ENCODE results near the gene RALB. TPM values are rescaled to one million over a fixed set of nuclear protein-coding genes. Genes with fewer than 3 reads are reported as not detected.

Gene RALB
- total and polyA plus RNA-seq, 2 of the 8 experiments (the other 6 are each of a cell fraction or from before 2014, with no cell fraction given): 12.0 to 16.6 TPM

DNA sequence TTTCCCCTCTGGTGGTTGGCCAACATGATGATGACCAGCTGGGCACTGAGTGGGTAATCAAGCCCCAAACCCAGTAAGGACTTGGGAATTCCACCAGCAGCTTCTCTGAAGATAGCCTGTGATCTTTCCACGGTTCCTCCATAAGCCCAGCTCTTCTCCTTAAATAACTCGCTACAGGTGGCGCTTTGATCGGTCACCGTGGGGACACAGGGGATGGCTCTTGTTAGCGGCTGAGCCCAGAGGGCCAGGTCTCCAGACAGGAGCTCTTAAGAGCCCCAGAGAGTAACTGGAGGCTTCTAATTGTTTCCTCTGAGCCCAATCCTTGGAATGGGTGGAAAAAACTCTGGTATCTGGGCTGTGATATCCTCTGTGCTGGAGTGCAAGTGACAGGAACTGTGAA, 79.7 kb downstream of the RALB start:
- no peak overlapping the region for H2AK5ac ChIP-seq (ENCODE audit: low read depth, low read length)
- H4K91ac ChIP-seq (replicated peaks; ENCODE audit: insufficient read length, low read length): no peak overlapping the region
- ChIA-PET CTCF (ENCODE audit: partially characterized antibody) (interaction anchor here (0.7 to 5.6 kb wide), 8 partner anchors 11 to 338 kb away, joined by 3 to 27 read pairs (median 4); no protein-coding TSS in a partner anchor), POLR2A (ENCODE audit: partially characterized antibody) (no interaction called here)
- no peak overlapping the region for H3K23ac ChIP-seq (ENCODE audit: insufficient read length)
- H3K4ac ChIP-seq (replicated peaks; ENCODE audit: insufficient read length, low read depth, low read length): no peak overlapping the region
- FAIRE-seq (no peak), DNase-seq (ENCODE audit: low read depth in 1 of 2, low spot score in 2 of 2) (no peak)
- no peak overlapping the region for H2BK120ac ChIP-seq (replicated peaks; ENCODE audit: low read depth, low read length)
- no peak overlapping the region for H2BK5ac ChIP-seq (ENCODE audit: low read depth, low read length)
- no peak overlapping the region for H2BK20ac ChIP-seq (ENCODE audit: low read length)
- H3K79me2 ChIP-seq (ENCODE audit: control insufficient read depth in 1 of 2, insufficient read depth in 2 of 2, low read length in 2 of 2): no peaks in the 10 kb centered on the region
- H4K8ac ChIP-seq (ENCODE audit: extremely low read depth, insufficient read depth, low read length): no peak overlapping the region
- H3K18ac ChIP-seq (ENCODE audit: extremely low read depth, low read length): no peak overlapping the region
- 0 out of 2 replicates have a peak, but pooled peaks cover 2% of the 10 kb centered on the region for H3K23me2 ChIP-seq (ENCODE audit: low read depth, low read length)
- H3K27me3 ChIP-seq (replicated peaks in 1 of 4; ENCODE audit: control insufficient read depth in 3 of 4, extremely low read depth in 1 of 4, insufficient read depth in 3 of 4, low read length in 3 of 4): peaks cover 0 to 4% (median 0%) of the 10 kb centered on the region in 4 experiments; a peak in 4 of 7 replicates
- no peak overlapping the region for H3K9ac ChIP-seq (replicated peaks in 1 of 4; ENCODE audit: extremely low read depth in 1 of 4, low read depth in 3 of 4, low read length in 3 of 4)
- no peak overlapping the region for H2BK12ac ChIP-seq (ENCODE audit: low read depth, low read length)
- H3K4me3 ChIP-seq (ENCODE audit: extremely low read depth in 1 of 4, insufficient read depth in 2 of 4, low read depth in 3 of 4, low read length in 4 of 4): no peak overlapping the region
- H3K36me3 ChIP-seq (ENCODE audit: control insufficient read depth in 2 of 4, insufficient read depth in 4 of 4, low read length in 3 of 4): no peaks in the 10 kb centered on the region
- no peak overlapping the region for H3K14ac ChIP-seq (ENCODE audit: insufficient read length)
- H4K20me1 ChIP-seq (replicated peaks in 1 of 2; ENCODE audit: control insufficient read depth in 1 of 2, insufficient read depth in 2 of 2, low read length in 2 of 2): no peaks in the 10 kb centered on the region
- no peak overlapping the region for H2AFZ ChIP-seq (ENCODE audit: low read length)
- H3K56ac ChIP-seq (replicated peaks; ENCODE audit: insufficient read length, low read depth, low read length): no peak overlapping the region
- no peak overlapping the region for H3K27ac ChIP-seq (ENCODE audit: low read depth, low read length)
- no peaks in the 10 kb centered on the region for H3K79me1 ChIP-seq (ENCODE audit: low read depth, low read length)
- H2BK15ac ChIP-seq (ENCODE audit: low read length): no peak overlapping the region
- H3K9me3 ChIP-seq (ENCODE audit: insufficient read depth in 2 of 2, low read depth in 1 of 2, low read length in 1 of 2): no peaks in the 10 kb centered on the region
- WGBS, 2 experiments (ENCODE audit: extremely low coverage in 1 of 2, insufficient coverage in 1 of 2, insufficient read length in 1 of 2, insufficient replicate concordance in 2 of 2, low coverage in 1 of 2, low lambda C conversion rate in 2 of 2, missing lambda C conversion rate in 1 of 2): 93% methylated on average over 6 of the region's 6 CpGs; no CpG with 5 or more reads in 1 of the 2 experiments
- no peak overlapping the region for H3K4me2 ChIP-seq (ENCODE audit: insufficient read depth in 1 of 2, low read depth in 2 of 2, low read length in 2 of 2)
- no peak overlapping the region for H4K5ac ChIP-seq (ENCODE audit: insufficient read length, low read depth, low read length)
- H3K4me1 ChIP-seq (replicated peaks in 1 of 4; ENCODE audit: control insufficient read depth in 3 of 4, insufficient read depth in 4 of 4, low read length in 3 of 4): no peaks in the 10 kb centered on the region; a peak in 1 of 7 replicates
- no peak for TF ChIP-seq TAF7 (optimal IDR thresholded peaks at IDR 0.05; ENCODE audit: borderline replicate concordance, low read depth, low read length)
- TF ChIP-seq EGR1 (IDR thresholded peaks at IDR 0.05; ENCODE audit: borderline replicate concordance, low read depth, low read length): no peak
- TF ChIP-seq CHD2 (IDR thresholded peaks at IDR 0.05; ENCODE audit: low read length): no peak
- no peak for TF ChIP-seq TEAD4 (IDR thresholded peaks at IDR 0.05; ENCODE audit: low read depth, low read length)
- TF ChIP-seq BCL11A (IDR thresholded peaks at IDR 0.05; ENCODE audit: low read depth in 2 of 2, low read length in 2 of 2): no peak
- TF ChIP-seq FOSL1 (IDR thresholded peaks at IDR 0.05; ENCODE audit: insufficient read depth, low read depth, low read length): no peak
- TF ChIP-seq SRF (IDR thresholded peaks at IDR 0.05; ENCODE audit: low read depth, low read length): no peak
- TF ChIP-seq, protein P1, sequence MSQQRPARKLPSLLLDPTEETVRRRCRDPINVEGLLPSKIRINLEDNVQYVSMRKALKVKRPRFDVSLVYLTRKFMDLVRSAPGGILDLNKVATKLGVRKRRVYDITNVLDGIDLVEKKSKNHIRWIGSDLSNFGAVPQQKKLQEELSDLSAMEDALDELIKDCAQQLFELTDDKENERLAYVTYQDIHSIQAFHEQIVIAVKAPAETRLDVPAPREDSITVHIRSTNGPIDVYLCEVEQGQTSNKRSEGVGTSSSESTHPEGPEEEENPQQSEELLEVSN (IDR thresholded peaks at IDR 0.05): no peak
- no peak for TF ChIP-seq RXRA (IDR thresholded peaks at IDR 0.05; ENCODE audit: insufficient read depth, low read depth, low read length)
- no peak for TF ChIP-seq BRCA1 (IDR thresholded peaks at IDR 0.05; ENCODE audit: low read depth, low read length)
